Diencephalon (tissue), 1 donor: ENCODE results near the gene FKBP11. TPM values are rescaled to one million over a fixed set of nuclear protein-coding genes. Genes with fewer than 3 reads are reported as not detected.

Experiments
- small RNA-seq: library from RNA; depleted of rRNA; stranded (forward); fragments of <200 nt; gene quantifications from one replicate; pipeline ENCODE3, GENCODE V24; 2014
- total RNA-seq: library from RNA; depleted of rRNA; stranded (reverse); fragments of >200 nt; gene quantifications from one replicate; pipeline ENCODE4 v1.2.3, GENCODE V29; 2014

The FKBP11 gene
- 7.6 TPM for total RNA-seq

GRCh38 chr12:48925304-48926011, at the start of gene FKBP11:
FKBP11 (minus strand) TSS chr12:48925492; CDS start chr12:48925428, 64 bp downstream.

GRCh38 chr12:48957141-48958048, 32.1 kb upstream of the FKBP11 start, which contains the start of gene ARF3:
ARF3 (minus strand) TSS chr12:48957487; CDS start chr12:48941095, 16,392 bp downstream.

Small RNA genes lying within 50 kb of the gene (small RNA-seq; reads per million reads assigned to genes)
- not detected for gene AC073610.1
- not detected for gene RNU6-600P

Other genes with a start within 250 kb of the FKBP11 start
- 68.5 TPM for gene KANSL2, start 243.3 kb downstream of the FKBP11 start, total RNA-seq
- 39.2 TPM for gene CCNT1, start 208.8 kb downstream of the FKBP11 start, total RNA-seq
- 35.5 TPM for gene ADCY6, start 136.4 kb downstream of the FKBP11 start, total RNA-seq
- 45.2 TPM for gene CACNB3, start 107.0 kb downstream of the FKBP11 start, total RNA-seq
- 56.5 TPM for gene DDX23, start 73.3 kb downstream of the FKBP11 start, total RNA-seq
- 26.1 TPM for gene RND1, start 59.6 kb downstream of the FKBP11 start, total RNA-seq
- gene ARF3, start 32.0 kb upstream of the FKBP11 start, total RNA-seq = 129 TPM
- gene WNT10B, start 46.2 kb upstream of the FKBP11 start, total RNA-seq = 9.7 TPM
- not detected for gene WNT1, start 52.8 kb upstream of the FKBP11 start, total RNA-seq
- gene DDN, start 73.9 kb upstream of the FKBP11 start, total RNA-seq = 15.0 TPM
- gene PRKAG1, start 93.3 kb upstream of the FKBP11 start, total RNA-seq = 37.8 TPM
- gene KMT2D, start 135.3 kb upstream of the FKBP11 start, total RNA-seq = 29.8 TPM
- 1.6 TPM for gene RHEBL1, start 144.5 kb upstream of the FKBP11 start, total RNA-seq
- gene DHH, start 169.3 kb upstream of the FKBP11 start, total RNA-seq = 0.46 TPM
- gene LMBR1L, start 185.4 kb upstream of the FKBP11 start, total RNA-seq = 77.3 TPM
- 2,098 TPM for gene TUBA1B, start 205.9 kb upstream of the FKBP11 start, total RNA-seq